CD4-positive, alpha-beta T cell treated with Interleukin-17A for 1 hour (primary cell): ENCODE data around the gene PSG4.
"Not testable (repeated sequence)": the region's sequence is repeated elsewhere in the genome, so short reads cannot be mapped to it uniquely, and the experiment has no call there.

Experiments used
- DNase-seq: peaks from one replicate; pipeline ENCODE4 v3.0.0-alpha.2; 2020

The PSG4 gene

GRCh38 chr19:43205471-43206105 lies at the start of gene PSG4:
PSG4 (minus strand) TSS chr19:43205638; CDS start chr19:43205536, 102 bp downstream.
- not testable (repeated sequence) for DNase-seq

DNA sequence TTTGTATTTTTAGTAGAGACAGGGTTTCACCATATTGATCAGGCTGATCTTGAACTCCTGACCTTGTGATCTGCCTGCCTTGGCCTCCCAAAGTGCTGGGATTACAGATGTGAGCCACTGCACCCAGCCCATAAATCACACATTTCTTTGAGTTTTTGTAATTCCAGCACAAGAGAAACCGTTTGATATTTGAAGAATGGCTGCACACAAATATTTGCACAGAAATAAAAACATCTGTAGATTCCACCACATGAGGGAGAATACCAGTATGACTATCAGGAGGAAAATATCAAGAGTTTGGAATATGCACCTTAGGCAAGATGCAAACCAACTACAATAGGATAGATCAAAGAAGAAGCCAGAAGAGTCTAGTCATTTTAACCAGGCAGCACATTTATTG lies 46.0 kb upstream of the PSG4 start:
- not testable (repeated sequence) for DNase-seq

DNA sequence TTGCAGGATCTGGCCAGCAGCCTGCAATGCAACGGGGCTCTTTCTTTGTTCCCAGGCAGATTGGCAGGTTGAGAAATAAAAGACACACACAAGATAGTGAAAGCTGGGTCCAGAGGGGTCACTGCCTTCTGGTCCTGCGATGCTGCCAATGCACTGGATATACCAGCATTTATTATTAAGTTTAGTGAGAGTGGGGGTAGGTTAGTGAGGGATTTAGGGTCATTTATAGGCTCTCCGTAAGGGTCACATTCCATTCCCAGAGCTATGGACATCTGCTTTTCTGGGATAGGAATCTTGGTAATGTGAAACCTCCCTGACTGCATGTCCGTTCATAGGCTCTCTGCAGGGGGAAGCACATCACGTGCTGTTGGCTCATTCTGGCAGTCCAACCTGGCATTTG lies 44.9 kb upstream of the PSG4 start:
- not testable (repeated sequence) for DNase-seq

DNA sequence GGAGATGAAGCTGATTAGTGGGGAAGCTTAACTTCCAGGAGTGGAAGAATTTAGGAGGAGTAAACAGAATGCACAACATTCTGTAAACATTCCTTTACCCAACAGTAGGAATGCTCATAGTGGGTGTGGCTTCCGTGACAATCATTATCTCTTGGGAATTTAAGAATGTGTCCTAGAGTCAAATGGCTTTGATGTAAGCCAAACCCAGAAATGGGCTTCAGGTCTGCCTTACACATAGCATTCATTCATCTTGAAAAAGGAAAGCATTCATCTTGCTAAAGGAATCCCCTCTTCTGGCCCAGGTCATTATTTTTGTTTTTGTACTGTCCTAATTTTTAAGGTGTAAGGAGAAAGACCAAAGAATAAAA lies 43.2 kb upstream of the PSG4 start:
- not testable (repeated sequence) for DNase-seq

DNA sequence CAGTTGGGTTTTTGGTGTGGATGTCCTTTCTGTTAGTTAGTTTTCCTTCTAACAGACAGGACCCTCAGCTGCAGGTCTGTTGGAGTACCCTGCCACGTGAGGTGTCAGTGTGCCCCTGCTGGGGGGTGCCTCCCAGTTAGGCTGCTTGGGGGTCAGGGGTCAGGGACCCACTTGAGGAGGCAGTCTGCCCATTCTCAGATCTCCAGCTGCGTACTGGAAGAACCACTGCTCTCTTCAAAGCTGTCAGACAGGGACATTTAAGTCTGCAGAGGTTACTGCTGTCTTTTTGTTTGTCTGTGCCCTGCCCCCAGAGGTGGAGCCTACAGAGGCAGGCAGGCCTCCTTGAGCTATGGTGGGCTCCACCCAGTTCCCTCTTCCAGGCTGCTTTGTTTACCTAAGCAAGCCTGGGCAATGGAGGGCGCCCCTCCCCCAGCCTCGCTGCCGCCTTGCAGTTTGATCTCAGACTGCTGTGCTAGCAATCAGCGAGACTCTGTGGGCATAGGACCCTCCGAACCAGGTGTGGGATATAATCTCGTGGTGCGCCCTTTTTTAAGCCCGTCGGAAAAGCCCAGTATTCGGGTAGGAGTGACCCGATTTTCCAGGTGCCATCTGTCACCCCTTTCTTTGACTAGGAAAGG lies 41.9 kb upstream of the PSG4 start:
- not testable (repeated sequence) for DNase-seq

DNA sequence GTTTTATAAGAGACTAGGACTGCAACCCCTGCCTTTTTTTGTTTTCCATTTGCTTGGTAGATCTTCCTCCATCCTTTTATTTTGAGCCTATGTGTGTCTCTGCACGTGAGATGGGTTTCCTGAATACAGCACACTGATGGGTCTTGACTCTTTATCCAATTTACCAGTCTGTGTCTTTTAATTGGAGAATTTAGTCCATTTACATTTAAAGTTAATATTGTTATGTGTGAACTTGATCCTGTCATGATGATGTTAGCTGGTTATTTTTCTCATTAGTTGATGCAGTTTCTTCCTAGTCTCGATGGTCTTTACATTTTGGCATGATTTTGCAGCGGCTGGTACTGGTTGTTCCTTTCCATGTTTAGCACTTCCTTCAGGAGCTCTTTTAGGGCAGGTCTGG lies 40.4 kb upstream of the PSG4 start:
- DNase-seq, result not testable (repeated sequence)

DNA sequence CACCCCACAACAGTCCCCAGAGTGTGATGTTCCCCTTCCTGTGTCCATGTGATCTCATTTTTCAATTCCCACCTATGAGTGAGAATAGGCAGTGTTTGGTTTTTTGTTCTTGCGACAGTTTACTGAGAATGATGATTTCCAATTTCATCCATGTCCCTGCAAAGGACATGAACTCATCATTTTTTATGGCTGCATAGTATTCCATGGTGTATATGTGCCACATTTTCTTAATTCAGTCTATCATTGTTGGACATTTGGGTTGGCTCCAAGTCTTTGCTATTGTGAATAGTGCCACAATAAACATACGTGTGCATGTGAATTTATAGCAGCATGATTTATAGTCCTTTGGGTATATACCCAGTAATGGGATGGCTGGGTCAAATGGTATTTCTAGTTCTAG lies 36.8 kb upstream of the PSG4 start:
- DNase-seq, result not testable (repeated sequence)

GRCh38 chr19:43238213-43238612 lies 32.8 kb upstream of the PSG4 start:
- DNase-seq, result not testable (repeated sequence)

DNA sequence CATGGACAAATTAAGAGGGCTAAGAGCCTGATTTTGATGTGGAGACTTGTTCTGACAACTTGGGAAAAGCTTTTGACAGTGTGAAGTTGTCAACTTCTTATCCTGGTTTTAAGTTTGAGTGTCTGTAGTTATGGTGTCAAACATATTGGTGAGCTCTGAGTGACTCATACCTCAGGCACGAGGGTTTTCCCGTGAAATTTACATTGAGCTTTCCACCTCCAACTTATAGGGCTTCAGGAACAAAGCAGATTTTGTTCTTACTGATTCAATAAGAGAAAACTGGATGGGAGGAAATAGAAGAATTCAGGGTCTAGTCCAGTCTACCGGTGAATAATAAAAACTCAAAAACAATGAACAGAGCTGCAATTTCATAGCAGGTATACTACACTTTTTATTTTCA lies 30.2 kb upstream of the PSG4 start:
- DNase-seq, result not testable (repeated sequence)

DNA sequence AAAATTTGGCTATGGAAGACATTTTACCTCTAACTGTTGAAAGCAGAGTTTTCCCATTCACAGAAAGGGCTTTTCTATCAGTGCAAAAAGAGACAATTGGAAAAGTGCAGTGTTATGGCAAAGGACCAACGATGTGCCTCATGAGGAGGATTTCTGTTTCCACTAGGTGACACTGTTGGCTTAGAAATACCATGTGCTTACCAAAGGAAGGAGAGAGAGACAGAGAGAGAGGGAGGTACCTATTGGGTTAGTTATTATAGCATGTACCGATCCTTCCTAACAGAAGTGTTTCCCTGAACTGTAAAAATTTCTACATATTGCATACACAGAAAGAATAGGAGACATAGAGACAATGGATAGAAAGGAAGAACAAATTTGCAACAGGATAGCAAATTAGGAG lies 23.9 kb upstream of the PSG4 start:
- no peak for DNase-seq

GRCh38 chr19:43228730-43229129 lies 23.3 kb upstream of the PSG4 start:
- DNase-seq, result not testable (repeated sequence)

- not testable (repeated sequence) for DNase-seq
Measured at GRCh38 chr19:43226986-43227385, 21.5 kb upstream of the PSG4 start.

GRCh38 chr19:43224855-43225253 lies 19.4 kb upstream of the PSG4 start:
- DNase-seq, result no peak

DNA sequence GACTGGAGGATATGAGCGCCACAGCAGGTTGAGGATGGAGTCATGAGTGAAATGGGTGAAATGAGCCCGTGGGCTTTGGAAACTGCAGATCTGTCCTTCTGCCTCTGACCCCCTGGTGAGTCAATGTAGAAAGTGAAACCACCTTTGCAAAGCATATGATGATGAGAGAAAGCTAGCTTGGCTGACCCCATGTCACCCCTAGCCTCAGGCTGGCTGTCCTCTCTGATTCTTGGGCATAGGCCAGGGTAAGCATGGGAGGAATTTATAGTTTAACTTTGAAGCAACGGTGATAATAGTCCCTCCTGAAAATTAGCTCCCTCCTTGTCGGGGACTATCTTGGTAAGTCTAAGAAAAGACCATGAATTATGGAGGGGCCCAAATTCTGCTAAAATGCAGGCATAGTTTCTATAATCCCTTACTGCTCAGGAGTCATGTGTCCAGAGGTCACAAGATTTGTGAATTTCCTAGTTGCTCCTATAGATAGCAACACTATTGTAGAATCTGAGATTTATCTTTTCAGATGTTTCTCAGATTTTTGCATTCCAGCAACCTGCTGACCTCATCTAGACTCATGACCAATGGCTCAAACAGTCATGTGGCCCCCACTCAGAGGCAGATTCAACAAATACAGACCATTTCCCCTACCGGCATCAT lies 18.9 kb upstream of the PSG4 start:
- DNase-seq, result not testable (repeated sequence)

DNA sequence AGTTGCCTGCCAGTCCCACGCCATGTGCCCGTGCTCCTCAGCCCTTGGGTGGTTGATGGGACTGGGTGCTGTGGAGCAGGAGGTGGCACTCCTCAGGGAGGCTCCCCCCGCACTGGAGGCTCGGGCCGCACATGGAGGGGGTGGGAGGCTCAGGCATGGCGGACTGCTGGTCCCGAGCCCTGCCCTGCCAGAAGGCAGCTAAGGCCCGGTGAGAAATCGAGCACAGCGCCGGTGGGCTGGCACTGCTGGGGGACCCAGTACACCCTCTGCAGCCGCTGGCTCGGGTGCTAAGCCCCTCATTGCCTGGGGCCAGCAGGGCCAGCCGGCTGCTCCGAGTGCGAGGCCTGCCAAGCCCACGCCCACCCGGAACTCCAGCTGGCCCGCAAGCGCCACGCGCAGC lies 16.5 kb upstream of the PSG4 start:
- DNase-seq, result not testable (repeated sequence)

DNA sequence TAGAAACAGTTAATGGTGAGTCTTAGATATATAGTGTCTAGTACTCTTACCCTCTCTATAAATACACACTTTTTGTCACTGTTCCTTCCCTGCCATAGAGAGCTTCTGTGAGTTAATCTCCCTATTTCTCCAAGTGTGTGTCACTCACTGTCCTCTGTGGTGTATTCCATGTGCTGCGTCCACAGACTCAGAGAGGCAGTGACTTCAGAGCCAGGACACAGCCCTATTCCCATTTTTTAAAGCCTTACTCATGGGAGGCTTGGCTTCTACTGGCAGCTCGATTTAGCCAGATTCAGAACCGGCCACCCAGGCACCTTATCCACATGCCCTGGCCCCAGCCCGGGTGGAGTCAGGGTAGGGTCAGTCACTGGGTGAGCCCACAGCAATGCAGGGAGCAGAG lies 13.7 kb upstream of the PSG4 start:
- not testable (repeated sequence) for DNase-seq

GRCh38 chr19:43215881-43216280 lies 10.4 kb upstream of the PSG4 start:
- not testable (repeated sequence) for DNase-seq

- DNase-seq, result no peak
Measured at GRCh38 chr19:43207991-43208390, 2.6 kb upstream of the PSG4 start.

- DNase-seq, result not testable (repeated sequence)
Measured at GRCh38 chr19:43207174-43207573, 1.7 kb upstream of the PSG4 start.

- not testable (repeated sequence) for DNase-seq
Measured at GRCh38 chr19:43203611-43204010, 1.8 kb downstream of the PSG4 start.

GRCh38 chr19:43201891-43202290 lies 3.5 kb downstream of the PSG4 start:
- not testable (repeated sequence) for DNase-seq

GRCh38 chr19:43201337-43201801 lies 4.1 kb downstream of the PSG4 start:
- DNase-seq, result not testable (repeated sequence)

DNA sequence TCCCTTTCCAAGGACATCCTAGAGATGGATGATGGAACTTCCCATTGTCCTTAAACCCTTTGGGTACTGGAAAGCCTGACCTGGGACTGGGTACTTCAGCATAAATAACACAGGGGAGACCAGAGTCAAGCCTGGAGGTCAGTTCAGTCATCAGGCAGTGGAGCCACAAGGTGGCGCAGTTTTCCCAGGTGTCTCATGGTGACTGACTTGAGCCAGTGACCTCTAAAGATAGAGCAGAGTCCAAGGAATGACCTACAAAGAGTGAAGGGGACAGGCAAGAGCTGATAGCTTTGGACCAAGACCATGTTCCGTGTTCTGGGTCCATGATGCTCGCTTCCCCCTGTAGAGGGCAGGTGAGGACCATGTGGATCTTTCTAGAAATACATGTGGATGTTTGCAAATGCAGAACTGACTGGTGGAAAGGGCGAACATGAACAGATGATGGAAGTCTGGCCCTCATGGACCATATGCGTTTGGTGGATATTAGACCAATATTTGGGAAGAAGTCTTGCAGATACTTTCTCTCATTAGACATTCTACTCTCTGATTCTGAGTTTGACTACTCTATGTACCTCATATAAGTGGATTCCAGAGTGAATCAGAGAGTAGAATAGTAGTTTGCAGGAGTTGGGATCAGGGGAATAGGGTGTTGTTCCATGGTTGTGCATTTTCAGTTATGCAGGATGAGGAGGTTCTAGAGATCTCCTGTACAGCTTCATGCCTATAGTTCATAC lies 6.6 kb downstream of the PSG4 start:
- DNase-seq, result not testable (repeated sequence)
